H1 (cell line): ENCODE measurements around the gene AGPAT3. TPM values are rescaled to one million over a fixed set of nuclear protein-coding genes. Genes with fewer than 3 reads are reported as not detected.

ENCODE experiments used
- TAF1 ChIP-seq: IDR thresholded peaks from 2 replicates; pipeline ENCODE4 v1.6.1; 2011; ENCODE audit warnings: mild to moderate bottlenecking, low read depth, low read length
- polyA plus RNA-seq, 7 experiments: library from polyadenylated mRNA; depleted of rRNA in 3 of 7; stranded (reverse) in 5 of 7; unstranded in 2 of 7; fragments of >200 nt in 5 of 7; fragments of 200-250 nt in 2 of 7; gene quantifications; 1 replicate in 5 of 7; 2 replicates in 1 of 7; 4 replicates in 1 of 7; pipeline versions ENCODE4 v1.2.1 to v1.2.3, GENCODE V29; 2011 to 2013; ENCODE audit warnings: missing spikeins in 2 of 7, mixed read lengths in 2 of 7
- total RNA-seq: library from RNA; stranded (reverse); fragmentation: NEBNext Ultra II Directional; extraction: Animal tissue kit (Norgen Biotek cat#: 25700); gene quantifications from 2 replicates; pipeline ENCODE4 v1.2.1, GENCODE V29; 2021

The AGPAT3 gene
- total and polyA plus RNA-seq, 2 of the 8 experiments (the other 6 are each of a cell fraction or from before 2014, with no cell fraction given), result 5.8 to 7.3 TPM

GRCh38 chr21:43958364-43959158 is 93.5 kb downstream of the AGPAT3 start (continued):
- TF ChIP-seq TAF1, result no peak
- TF ChIP-seq, all 59 proteins: peak for 0
